Left lung (tissue), 10 donors: ENCODE measurements around the gene DEAF1. TPM values are rescaled to one million over a fixed set of nuclear protein-coding genes. Genes with fewer than 3 reads are reported as not detected.

Experiments
- ATAC-seq: fragments of 200-7000 bp; cut with Tn5 transposase; one replicate; pipeline ENCODE4 v1.9.1; 2020; ENCODE audit warnings: moderate library complexity
- DNase-seq, 4 donors: peaks; one replicate each; pipeline ENCODE4 v3.0.0-alpha.2; 2013 to 2020
- H3K27ac ChIP-seq, 2 donors: fragments of 200-600 bp; sonication (generic) in 1 of 2; one replicate each; pipeline versions ENCODE4 v1.5.0 to v1.8.0; 2020 to 2021
- H3K27me3 ChIP-seq, 2 donors: fragments of 200-600 bp; sonication (generic) in 1 of 2; one replicate each; pipeline versions ENCODE4 v1.5.0 to v1.8.0; 2020 to 2021
- H3K36me3 ChIP-seq, 2 donors: fragments of 200-600 bp; sonication (generic) in 1 of 2; one replicate each; pipeline versions ENCODE4 v1.5.0 to v1.8.0; 2020 to 2021
- H3K4me1 ChIP-seq, 2 donors: fragments of 200-600 bp; one replicate each; pipeline ENCODE4 v1.8.0; 2021
- H3K4me3 ChIP-seq, 2 donors: fragments of 200-600 bp; sonication (generic) in 1 of 2; one replicate each; pipeline versions ENCODE4 v1.5.0 to v1.8.0; 2020 to 2021; ENCODE audit warnings: mild to moderate bottlenecking in 1 of 2
- H3K9me3 ChIP-seq, 2 donors: fragments of 200-600 bp; sonication (generic) in 1 of 2; one replicate each; pipeline versions ENCODE4 v1.5.0 to v1.8.0; 2020 to 2021
- intact Hi-C, 2 donors: fragments of 100-400 bp; cut with DNase I; formaldehyde crosslinking; loops; one replicate each; pipeline versions ENCODE4 v1.11.2 to v1.14.2; 2022
- polyA plus RNA-seq, 6 donors: library from polyadenylated mRNA; unstranded; fragments of 120-200 nt; gene quantifications; one replicate each; pipeline ENCODE4 v1.2.1, GENCODE V29; 2013; ENCODE audit not compliant: insufficient read length in 6 of 6
- total RNA-seq, 2 donors: library from RNA; stranded (reverse); fragmentation: NEBNext Ultra II Directional; extraction: Animal tissue kit (Norgen Biotek cat#: 25700); gene quantifications; one replicate each; pipeline ENCODE4 v1.2.1, GENCODE V29; 2021
- TF ChIP-seq, protein P1 (sequence below), 2 donors: fragments of 200-600 bp; sonication (generic) in 1 of 2; IDR thresholded peaks; one replicate each; pipeline versions ENCODE4 v1.5.0 to v1.8.0; 2021; ENCODE audit warnings: antibody characterized with exemption in 2 of 2
- donor health status: DM: no; HTN: yes; CAD: no.
- donor health status: DM: no; HTN: no; CAD: no.

The DEAF1 gene
- total and polyA plus RNA-seq, 8 donors, result 28.3 to 52.9 (median 38.4) TPM

DNA sequence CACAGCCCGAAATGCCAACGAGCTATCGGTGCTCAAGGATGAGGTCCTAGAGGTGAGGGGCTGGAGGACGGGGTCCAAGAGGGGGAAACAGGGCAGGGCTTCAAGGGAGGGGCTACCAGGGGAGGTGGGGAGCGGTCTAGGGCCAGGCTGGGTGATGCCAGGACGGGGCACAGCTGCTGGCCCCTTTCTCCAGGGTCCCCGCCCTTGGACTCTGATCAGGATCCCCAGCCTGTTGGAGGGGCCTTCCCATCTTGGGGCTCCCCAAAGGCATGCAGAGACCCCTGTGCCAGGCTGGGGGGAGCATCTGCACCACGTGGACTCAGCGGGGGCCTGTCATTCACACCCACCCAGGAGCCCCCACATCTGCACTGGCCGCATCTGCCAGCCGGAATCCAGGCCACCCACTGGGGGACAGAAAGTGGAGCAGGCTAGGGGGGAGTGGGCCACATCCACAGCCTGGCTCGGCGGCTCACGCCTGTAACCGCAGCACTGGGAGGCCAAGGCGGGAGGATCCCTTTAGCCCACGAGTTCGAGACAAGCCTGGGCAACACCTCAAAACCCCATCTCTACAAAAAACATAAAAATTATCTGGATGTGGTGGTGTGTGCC lies 29.9 kb upstream of the DEAF1 start:
- Histone ChIP-seq H3K4me1 (peaks cover 3 to 71% of the 10 kb centered on the region in 2 donors), H3K27me3 (peaks cover 34 to 90% of the 10 kb centered on the region in 2 donors), H3K9me3 (no peaks in the 10 kb centered on the region), H3K4me3 (no peak overlapping the region), H3K27ac (no peak overlapping the region), H3K36me3 (peaks cover 0 to 12% of the 10 kb centered on the region in 2 donors)
- TF ChIP-seq, protein P1, sequence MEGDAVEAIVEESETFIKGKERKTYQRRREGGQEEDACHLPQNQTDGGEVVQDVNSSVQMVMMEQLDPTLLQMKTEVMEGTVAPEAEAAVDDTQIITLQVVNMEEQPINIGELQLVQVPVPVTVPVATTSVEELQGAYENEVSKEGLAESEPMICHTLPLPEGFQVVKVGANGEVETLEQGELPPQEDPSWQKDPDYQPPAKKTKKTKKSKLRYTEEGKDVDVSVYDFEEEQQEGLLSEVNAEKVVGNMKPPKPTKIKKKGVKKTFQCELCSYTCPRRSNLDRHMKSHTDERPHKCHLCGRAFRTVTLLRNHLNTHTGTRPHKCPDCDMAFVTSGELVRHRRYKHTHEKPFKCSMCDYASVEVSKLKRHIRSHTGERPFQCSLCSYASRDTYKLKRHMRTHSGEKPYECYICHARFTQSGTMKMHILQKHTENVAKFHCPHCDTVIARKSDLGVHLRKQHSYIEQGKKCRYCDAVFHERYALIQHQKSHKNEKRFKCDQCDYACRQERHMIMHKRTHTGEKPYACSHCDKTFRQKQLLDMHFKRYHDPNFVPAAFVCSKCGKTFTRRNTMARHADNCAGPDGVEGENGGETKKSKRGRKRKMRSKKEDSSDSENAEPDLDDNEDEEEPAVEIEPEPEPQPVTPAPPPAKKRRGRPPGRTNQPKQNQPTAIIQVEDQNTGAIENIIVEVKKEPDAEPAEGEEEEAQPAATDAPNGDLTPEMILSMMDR (IDR thresholded peaks at IDR 0.05), result no peak
- no peak for ATAC-seq
- intact Hi-C loops, result loop anchor here in 1 of 2 donors (5.0 kb wide), 1 partner anchor 63 kb away; no protein-coding TSS in a partner anchor
- no peak for DNase-seq

DNA sequence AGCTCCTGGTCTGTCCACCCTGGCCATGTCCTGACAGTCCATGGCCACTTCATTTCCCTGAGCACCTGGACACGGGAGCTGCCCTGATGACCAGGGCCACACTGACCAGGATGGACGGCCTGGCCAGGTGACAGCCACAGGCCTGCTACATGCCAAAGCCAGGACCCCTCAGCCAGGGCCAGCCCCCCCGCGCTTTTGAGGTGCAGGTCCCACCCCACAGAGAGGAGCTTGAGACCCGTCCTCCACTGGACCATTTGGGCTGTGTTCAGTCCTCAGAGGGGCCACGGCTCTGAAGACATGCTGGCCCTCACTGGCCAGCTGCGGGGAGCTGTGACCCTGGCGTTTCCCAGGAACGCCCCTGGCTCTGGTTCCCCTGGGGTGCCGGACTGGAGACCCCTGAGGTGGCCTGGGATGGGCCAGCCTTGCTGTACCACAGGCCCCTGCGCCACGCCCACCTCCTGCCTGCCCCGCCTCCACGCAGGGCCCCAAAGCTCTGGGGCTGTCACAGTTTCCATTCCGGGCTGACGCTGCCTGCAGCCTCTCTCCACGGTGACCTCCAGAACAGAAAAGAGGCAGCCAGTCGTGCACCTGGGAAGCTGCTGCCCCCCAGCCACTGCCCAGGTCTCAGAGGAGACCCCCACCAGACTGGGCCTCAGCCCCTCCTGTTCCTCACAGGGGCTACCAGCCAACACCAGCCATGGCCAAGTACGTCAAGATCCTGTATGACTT lies 29.2 kb upstream of the DEAF1 start:
- peaks cover 35 to 90% of the 10 kb centered on the region in 2 donors for H3K27me3 ChIP-seq
- TF ChIP-seq, protein P1 (IDR thresholded peaks at IDR 0.05), result no peak
- no peak overlapping the region for H3K27ac ChIP-seq
- ATAC-seq (no peak), DNase-seq (no peak)
- H3K4me1 ChIP-seq, result peaks cover 3 to 65% of the 10 kb centered on the region in 2 donors
- peaks cover 0 to 12% of the 10 kb centered on the region in 2 donors for H3K36me3 ChIP-seq
- no peak overlapping the region for H3K4me3 ChIP-seq
- no peaks in the 10 kb centered on the region for H3K9me3 ChIP-seq
- intact Hi-C loops, result no loop called here

DNA sequence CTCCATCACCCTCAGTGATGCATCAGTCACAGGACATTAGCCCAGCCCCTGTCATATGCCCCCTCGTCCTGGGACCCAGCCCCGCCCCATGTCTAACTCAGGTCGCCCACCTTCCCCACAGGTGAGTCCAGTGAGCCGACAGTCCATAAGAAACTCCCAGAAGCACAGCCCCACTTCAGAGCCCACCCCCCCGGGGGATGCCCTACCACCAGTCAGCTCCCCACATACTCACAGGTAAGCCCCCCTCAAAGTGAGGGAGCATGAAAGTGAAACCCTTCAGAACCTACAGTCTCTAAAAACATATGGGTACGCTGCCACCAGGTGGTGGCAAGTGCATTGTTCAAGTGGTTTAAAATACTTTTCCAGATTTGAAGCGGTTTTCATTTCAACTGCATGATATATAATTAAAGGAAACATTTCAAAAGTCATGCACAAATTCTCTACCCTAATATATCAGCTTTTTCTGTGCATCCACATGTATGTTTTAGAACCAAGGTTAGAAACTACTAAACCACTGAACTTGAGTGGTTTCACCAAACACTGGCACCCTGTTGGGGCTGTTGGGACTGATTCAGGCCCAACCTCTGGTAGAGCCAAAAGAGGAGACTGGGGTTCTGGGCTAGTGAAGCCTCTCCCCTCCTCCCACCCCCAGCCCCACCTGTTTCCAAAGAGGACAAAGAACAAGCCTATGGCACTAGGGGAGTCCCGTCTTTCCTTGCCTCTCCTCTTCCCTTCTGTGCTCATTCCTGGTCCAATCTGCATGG lies 28.3 kb upstream of the DEAF1 start:
- TF ChIP-seq, protein P1 (IDR thresholded peaks at IDR 0.05), result peak; percentile 46 to 57
- Histone ChIP-seq H3K27ac (no peak overlapping the region), H3K9me3 (no peaks in the 10 kb centered on the region), H3K27me3 (peaks cover 35 to 91% of the 10 kb centered on the region in 2 donors), H3K4me1 (peaks cover 3 to 55% of the 10 kb centered on the region in 2 donors), H3K36me3 (peaks cover 0 to 12% of the 10 kb centered on the region in 2 donors), H3K4me3 (no peak overlapping the region)
- DNase-seq, result no peak
- intact Hi-C loops, result no loop called here
- ATAC-seq, result no peak

DNA sequence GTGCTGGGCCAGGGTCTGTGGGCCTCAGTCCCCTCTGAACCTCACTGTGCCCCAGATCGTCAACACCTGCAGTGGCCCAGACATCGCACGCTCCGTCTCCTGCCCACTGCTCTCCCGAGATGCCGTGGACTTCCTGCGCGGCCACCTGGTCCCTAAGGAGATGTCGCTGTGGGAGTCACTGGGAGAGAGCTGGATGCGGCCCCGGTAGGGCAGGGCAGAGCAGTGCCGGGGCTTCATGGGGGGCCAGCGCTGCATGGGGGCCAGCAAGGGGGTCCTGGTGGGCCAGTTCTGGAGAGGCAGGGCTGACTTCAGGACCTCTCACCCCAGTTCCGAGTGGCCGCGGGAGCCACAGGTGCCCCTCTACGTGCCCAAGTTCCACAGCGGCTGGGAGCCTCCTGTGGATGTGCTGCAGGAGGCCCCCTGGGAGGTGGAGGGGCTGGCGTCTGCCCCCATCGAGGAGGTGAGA lies 27.4 kb upstream of the DEAF1 start:
- TF ChIP-seq, protein P1 (IDR thresholded peaks at IDR 0.05), result no peak
- H3K27me3 ChIP-seq, result peaks cover 35 to 89% of the 10 kb centered on the region in 2 donors
- H3K27ac ChIP-seq, result no peak overlapping the region
- no peak overlapping the region for H3K4me3 ChIP-seq
- intact Hi-C loops, result no loop called here
- ATAC-seq (no peak), DNase-seq (no peak)
- peaks cover 0 to 47% of the 10 kb centered on the region in 2 donors for H3K4me1 ChIP-seq
- no peaks in the 10 kb centered on the region for H3K9me3 ChIP-seq
- peaks cover 0 to 12% of the 10 kb centered on the region in 2 donors for H3K36me3 ChIP-seq
